A673 (cell line): ENCODE results near the gene EPB41L4A. TPM values are rescaled to one million over a fixed set of nuclear protein-coding genes. Genes with fewer than 3 reads are reported as not detected.

Source experiments
- BruUV-seq: library from RNA; stranded (reverse); fragments of 400-500 nt; replicated peaks from 2 replicates; lab custom pipeline; 2021; lab: Mats Ljungman, UMichigan
- CTCF ChIA-PET: fragments of 300-600 bp; sonication (Branson Sonifier 250); formaldehyde crosslinking; loops from one replicate; lab custom pipeline; 2022; ENCODE audit warnings: antibody characterized with exemption; lab: Charles Lee
- POLR2A ChIA-PET: fragments of 300-600 bp; sonication (Branson Sonifier 250); formaldehyde crosslinking; loops from one replicate; lab custom pipeline; 2022; ENCODE audit warnings: antibody characterized with exemption; ENCODE audit not compliant: low non-redundant PET; lab: Charles Lee
- DNase-seq: peaks from one replicate; pipeline ENCODE4 v3.0.0-alpha.2; 2015; ENCODE audit warnings: low spot score
- H3K27ac ChIP-seq: fragments of 200-600 bp; sonication (generic); 2 replicates; pipeline ENCODE4 v1.5.1; 2016; ENCODE audit warnings: mixed run types, low read depth, mild to moderate bottlenecking, mixed read lengths, antibody characterized with exemption, low read length; ENCODE audit not compliant: poor library complexity, severe bottlenecking
- H3K27me3 ChIP-seq: fragments of 200-600 bp; sonication (generic); replicated peaks from 2 replicates; pipeline ENCODE4 v1.6.1; 2017; ENCODE audit warnings: mixed run types, low read depth, mild to moderate bottlenecking, mixed read lengths, antibody characterized with exemption, low read length; ENCODE audit not compliant: insufficient read depth, poor library complexity
- H3K36me3 ChIP-seq: fragments of 200-600 bp; sonication (generic); 2 replicates; pipeline ENCODE4 v1.6.1; 2016; ENCODE audit warnings: mixed run types, mild to moderate bottlenecking, mixed read lengths, antibody characterized with exemption, low read length; ENCODE audit not compliant: insufficient read depth, poor library complexity, severe bottlenecking
- H3K4me1 ChIP-seq: fragments of 200-600 bp; sonication (generic); 2 replicates; pipeline ENCODE4 v1.6.1; 2017; ENCODE audit warnings: mixed run types, mild to moderate bottlenecking, mixed read lengths, antibody characterized with exemption, low read length; ENCODE audit not compliant: insufficient read depth, poor library complexity, severe bottlenecking
- H3K4me3 ChIP-seq: fragments of 200-600 bp; sonication (generic); 2 replicates; pipeline ENCODE4 v1.5.1; 2016; ENCODE audit warnings: low read depth, mixed run types, mild to moderate bottlenecking, mixed read lengths, low read length; ENCODE audit not compliant: poor library complexity, severe bottlenecking
- H3K9me3 ChIP-seq: fragments of 200-600 bp; sonication (generic); 2 replicates; pipeline ENCODE4 v1.6.1; 2016; ENCODE audit warnings: mixed run types, low read depth, mild to moderate bottlenecking, mixed read lengths, antibody characterized with exemption, low read length; ENCODE audit not compliant: poor library complexity, severe bottlenecking
- EZH2 ChIP-seq: fragments of 200-600 bp; sonication (generic); IDR thresholded peaks from 2 replicates; pipeline ENCODE4 v1.6.1; 2017; ENCODE audit warnings: borderline replicate concordance, low read depth, mild to moderate bottlenecking, mixed read lengths, antibody characterized with exemption, low read length; ENCODE audit not compliant: poor library complexity, severe bottlenecking
- intact Hi-C: fragments of 100-400 bp; cut with micrococcal nuclease; formaldehyde crosslinking; loops from one replicate; pipeline ENCODE4 v1.10.0; 2022; ENCODE audit not compliant: unreplicated experiment
- total RNA-seq: library from RNA; stranded (reverse); gene quantifications from 2 replicates; pipeline ENCODE4 v1.2.3, GENCODE V29; 2021
- TF ChIP-seq, protein P1 (sequence below): fragments of 300-800, 200-600 bp; sonication (generic); conservative IDR thresholded peaks from 2 replicates; pipeline ENCODE4 v1.5.1; 2017; ENCODE audit warnings: low read depth, mild to moderate bottlenecking, antibody characterized with exemption, low read length, moderate library complexity, mixed read lengths

The EPB41L4A gene
- total RNA-seq, 1 experiment from 2014 or later = not detected

DNA sequence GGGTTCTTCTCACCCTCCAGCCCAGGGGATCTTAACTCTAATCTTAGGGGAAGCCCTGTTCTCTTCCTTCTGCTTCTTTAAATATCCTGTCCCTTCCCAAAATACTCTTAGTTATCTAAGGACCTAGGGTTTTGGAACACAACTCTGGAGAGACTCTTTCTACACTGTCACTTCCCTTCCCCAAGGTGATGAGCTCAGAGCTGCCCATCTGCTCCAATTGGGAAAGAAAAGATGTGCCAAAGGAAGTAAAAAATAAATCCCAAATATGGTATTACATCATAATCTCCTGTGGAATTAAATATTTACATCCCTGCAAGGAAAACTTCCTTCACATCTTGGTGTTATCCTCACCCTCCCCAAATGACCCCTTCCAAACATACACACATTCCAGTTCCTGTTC, 291.2 kb downstream of the EPB41L4A start:
- POLR2A ChIA-PET = no interaction called here

DNA sequence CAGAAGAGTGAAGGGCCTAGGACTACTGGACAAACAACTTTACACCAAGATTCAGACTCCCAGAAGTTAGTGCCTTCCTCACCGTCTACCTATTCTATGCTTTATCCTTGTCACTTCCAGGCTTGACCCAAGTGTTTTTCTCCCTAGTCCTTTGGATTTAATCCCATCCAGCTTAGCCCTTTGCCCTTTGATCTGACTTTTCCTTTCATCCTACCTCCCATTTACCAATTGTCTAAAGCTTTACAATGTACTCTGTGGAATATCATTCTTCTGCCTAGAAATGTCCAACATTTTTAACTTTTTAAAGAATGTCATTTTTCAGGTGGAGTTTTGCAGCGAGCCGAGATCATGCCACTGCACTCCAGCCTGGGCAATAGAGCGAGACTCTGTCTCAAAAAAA, 292.1 kb downstream of the EPB41L4A start:
- BruUV-seq = no TSS peak
- POLR2A ChIA-PET = no interaction called here
- H3K4me3 ChIP-seq = no peak overlapping the region
- intact Hi-C loops = no loop called here
- no peak overlapping the region for H3K27ac ChIP-seq
- H3K4me1 ChIP-seq = no peaks in the 10 kb centered on the region
- DNase-seq = no peak
- TF ChIP-seq, protein P1, sequence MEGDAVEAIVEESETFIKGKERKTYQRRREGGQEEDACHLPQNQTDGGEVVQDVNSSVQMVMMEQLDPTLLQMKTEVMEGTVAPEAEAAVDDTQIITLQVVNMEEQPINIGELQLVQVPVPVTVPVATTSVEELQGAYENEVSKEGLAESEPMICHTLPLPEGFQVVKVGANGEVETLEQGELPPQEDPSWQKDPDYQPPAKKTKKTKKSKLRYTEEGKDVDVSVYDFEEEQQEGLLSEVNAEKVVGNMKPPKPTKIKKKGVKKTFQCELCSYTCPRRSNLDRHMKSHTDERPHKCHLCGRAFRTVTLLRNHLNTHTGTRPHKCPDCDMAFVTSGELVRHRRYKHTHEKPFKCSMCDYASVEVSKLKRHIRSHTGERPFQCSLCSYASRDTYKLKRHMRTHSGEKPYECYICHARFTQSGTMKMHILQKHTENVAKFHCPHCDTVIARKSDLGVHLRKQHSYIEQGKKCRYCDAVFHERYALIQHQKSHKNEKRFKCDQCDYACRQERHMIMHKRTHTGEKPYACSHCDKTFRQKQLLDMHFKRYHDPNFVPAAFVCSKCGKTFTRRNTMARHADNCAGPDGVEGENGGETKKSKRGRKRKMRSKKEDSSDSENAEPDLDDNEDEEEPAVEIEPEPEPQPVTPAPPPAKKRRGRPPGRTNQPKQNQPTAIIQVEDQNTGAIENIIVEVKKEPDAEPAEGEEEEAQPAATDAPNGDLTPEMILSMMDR = no peak
- no peak for TF ChIP-seq EZH2
- peaks cover 17% of the 10 kb centered on the region for H3K27me3 ChIP-seq
- no peaks in the 10 kb centered on the region for H3K36me3 ChIP-seq
- H3K9me3 ChIP-seq = no peaks in the 10 kb centered on the region
- CTCF ChIA-PET = no interaction called here

More for the DNA sequence above, 291.2 kb downstream of the EPB41L4A start:
- no peak overlapping the region for H3K4me3 ChIP-seq
- CTCF ChIA-PET = interaction anchor here (0.7 kb wide), 1 partner anchor 149 kb away, joined by 3 read pairs; no protein-coding TSS in a partner anchor
- DNase-seq = no peak
- peaks cover 17% of the 10 kb centered on the region for H3K27me3 ChIP-seq
- intact Hi-C loops = no loop called here
- H3K9me3 ChIP-seq = no peaks in the 10 kb centered on the region
- no peaks in the 10 kb centered on the region for H3K36me3 ChIP-seq
- no peak overlapping the region for H3K27ac ChIP-seq
- no TSS peak for BruUV-seq
- no peaks in the 10 kb centered on the region for H3K4me1 ChIP-seq
- no peak for TF ChIP-seq EZH2
- TF ChIP-seq, protein P1 = no peak

DNA sequence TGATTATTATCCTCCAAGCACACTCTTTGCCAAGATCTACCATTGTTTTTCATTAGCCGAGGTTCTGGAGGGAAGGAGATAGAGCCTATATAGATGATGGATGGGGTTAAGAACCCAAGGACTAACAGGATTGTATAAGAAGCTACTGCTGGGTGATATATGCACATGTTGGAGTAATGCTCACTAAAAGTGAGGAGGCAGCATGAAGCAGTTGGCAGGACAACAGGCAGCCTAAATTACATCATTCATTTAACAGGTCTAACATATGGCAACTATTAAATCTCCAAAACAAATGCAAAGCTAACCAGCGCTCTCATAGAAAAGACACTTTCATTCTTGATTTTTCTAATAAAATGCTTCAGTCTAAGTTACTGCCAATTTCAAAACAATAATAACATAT, 293.2 kb downstream of the EPB41L4A start:
- Histone ChIP-seq H3K9me3 (no peaks in the 10 kb centered on the region), H3K4me1 (no peaks in the 10 kb centered on the region), H3K27me3 (peaks cover 23% of the 10 kb centered on the region), H3K4me3 (no peak overlapping the region), H3K36me3 (no peaks in the 10 kb centered on the region), H3K27ac (no peak overlapping the region)
- no TSS peak for BruUV-seq
- CTCF ChIA-PET = no interaction called here
- TF ChIP-seq, protein P1 = no peak
- TF ChIP-seq EZH2 = no peak
- intact Hi-C loops = no loop called here
- POLR2A ChIA-PET = no interaction called here
- DNase-seq = no peak
